ENCODE data around the gene EFNA5.
"Not testable (repeated sequence)": the region's sequence is repeated elsewhere in the genome, so short reads cannot be mapped to it uniquely, and the experiment has no call there.

Gene EFNA5

DNA sequence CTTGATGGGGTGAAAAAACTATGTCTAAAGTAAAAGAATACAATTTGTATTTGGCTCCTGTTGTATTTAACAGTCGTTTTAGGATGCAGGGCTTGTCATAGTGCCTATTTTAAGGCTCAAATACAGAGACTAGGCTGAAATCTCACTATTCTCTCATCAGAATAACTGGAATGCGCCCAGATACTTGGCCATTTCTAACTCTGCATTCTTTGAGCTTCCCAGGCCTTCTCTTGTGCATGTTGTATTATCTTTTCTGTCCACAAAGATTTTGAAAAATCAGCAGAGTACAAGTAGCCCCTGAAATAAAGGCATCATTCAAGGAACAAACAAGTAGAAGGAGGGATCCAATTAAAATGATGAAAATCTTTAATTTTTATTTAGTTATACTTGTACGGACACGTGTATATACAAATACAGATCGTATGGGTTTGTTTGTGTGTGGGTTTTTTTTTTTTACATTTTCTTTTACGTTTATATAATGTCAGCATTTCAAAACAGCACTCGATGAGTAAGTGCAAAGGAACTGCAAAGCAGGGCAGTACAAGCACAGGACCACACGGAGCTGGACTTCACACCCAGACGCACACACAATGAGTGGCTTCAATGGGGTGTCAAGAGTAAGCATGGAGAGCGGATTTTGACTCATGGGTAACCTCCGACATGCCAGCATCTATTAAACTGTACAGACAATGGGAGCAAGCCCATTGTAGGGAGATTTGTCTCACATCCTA, 294.0 kb downstream of the EFNA5 start:
- DNase-seq (ENCODE audit: low read depth in 2 of 3, low spot score in 2 of 3): no peak

DNA sequence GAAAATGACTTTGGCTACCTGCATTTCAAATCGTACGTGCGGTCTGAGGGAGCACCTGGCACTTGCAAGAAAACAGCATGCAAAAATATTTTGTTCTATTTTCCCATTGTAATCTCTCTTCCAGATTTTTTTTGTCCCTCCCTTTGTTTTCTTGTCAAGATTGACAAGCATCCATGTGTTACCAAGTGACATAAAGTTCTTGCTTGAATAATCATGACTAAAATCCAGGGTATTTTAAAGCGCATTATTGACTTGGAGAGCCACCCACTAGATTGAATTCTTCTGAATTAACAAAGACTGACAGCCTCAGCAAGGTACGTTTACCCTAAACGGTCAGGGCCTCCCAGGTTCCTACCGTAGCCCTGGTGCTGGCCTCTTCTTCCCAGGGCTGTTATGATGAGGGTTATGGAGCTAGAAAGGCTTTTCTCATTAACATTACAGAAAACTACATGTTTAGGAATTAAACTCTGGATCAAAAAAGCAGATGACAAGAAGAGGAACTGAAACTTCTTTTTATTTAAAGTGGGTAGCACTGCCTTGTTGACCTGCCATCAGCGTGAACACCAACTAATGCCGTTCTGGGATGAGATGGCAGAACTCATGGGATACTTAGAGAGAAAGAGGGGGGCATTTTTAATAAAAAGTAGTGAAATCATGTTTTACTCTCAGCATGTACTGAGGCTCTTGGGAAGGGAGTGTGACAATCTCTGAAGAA, 297.0 kb downstream of the EFNA5 start:
- DNase-seq (ENCODE audit: low read depth in 2 of 3, low spot score in 2 of 3): no peak

DNA sequence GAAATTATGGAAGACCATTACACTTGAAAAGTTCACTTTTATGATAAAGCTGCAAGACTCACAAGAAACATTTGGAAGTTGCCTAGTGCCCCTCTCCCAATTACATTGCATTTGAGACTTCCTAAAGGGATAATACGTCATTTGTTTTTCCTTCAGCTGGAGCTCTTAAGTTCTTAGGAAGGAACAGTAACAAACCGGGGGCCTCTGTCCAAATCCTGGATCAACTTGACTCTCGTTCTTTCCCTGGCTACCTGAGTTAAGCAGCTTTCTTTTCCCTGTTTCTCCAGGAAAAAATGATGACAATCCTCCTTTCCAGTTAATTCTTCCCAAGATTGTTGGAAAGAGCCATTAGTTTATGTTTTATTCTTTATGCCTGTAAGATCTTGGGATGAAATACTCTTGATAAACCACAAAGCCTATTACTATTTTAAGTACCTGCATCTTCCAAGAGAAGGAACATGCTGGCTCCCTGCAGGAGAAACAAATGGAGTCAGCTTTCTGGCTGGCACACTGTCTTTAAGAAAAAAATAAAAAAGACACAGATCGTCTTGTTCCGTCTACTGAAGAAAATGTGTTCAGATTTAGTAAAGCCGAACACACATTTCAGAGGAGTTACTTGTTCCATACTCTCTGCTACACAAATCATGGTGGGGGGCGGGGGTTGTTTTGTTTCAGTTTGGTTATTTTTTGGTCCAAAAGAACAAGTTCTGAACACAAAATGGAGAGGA, 297.9 kb downstream of the EFNA5 start:
- no peak for DNase-seq (ENCODE audit: low read depth in 2 of 3, low spot score in 2 of 3)

DNA sequence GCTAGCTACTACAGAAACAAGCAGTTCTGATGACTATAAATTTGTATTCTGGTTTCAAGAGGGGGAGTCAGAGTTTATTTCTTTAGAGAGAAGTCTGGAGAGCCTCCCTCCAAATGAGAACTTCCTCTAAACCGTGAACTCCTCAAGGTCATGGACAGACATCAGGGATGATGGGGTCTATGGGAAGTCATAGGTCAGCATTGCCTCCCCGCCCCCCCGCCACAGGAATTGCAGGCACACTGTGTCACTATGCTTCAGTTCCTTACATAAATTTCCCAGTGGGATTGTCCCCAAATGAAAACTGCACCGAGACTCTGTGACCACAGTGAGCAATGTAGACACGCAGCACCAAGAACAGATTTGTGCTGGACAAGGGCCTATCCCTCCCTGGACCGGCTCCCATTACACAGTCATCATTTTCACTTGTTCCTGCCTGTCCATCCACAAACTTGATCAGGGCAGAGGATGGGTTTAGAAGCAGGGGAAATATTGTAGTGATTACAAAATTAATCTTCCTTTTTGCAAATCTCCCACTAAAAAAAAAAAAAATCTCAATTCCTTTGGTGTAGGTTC, 300.3 kb downstream of the EFNA5 start:
- no peak for DNase-seq (ENCODE audit: low read depth in 2 of 3, low spot score in 2 of 3)

DNA sequence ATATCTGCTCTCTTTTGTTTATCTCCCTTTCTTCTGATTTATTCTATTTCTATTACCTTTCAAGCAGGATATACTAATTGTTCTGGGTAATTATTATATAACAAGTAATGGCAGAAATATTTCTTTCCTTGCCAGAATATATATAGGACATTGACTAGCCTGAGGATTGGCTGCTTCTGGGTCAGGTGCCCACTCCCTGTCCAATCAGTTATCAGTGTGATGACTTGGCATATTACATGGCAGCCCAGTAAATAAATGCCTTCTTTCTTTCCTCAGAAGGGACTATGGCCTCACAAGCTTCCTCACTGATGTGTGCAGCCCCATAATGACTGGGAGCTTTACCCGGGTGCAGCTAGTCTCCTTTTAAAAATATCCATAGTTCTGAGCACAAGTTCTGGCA, 301.1 kb downstream of the EFNA5 start:
- DNase-seq (ENCODE audit: low read depth in 2 of 3, low spot score in 2 of 3): no peak

DNA sequence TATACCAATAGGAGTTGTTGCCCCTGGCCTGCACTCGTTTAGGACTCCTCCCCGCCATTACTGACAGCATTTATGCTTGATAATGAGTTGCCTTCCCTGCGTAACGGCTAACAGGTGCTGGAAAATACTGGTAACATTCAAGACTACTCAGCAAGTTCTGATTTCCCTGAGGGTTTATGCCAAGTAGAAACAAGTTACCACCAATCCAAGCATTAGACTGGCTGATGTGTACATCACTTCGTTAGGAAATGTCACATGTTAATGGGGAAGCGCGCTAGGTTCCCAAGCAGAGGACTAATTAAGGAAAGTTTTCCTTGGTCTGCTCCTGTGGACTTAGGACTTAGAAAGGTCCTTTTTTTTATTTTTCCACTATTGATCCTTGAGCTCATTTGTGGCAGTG, 302.1 kb downstream of the EFNA5 start:
- DNase-seq (ENCODE audit: low read depth in 2 of 3, low spot score in 2 of 3): no peak

DNA sequence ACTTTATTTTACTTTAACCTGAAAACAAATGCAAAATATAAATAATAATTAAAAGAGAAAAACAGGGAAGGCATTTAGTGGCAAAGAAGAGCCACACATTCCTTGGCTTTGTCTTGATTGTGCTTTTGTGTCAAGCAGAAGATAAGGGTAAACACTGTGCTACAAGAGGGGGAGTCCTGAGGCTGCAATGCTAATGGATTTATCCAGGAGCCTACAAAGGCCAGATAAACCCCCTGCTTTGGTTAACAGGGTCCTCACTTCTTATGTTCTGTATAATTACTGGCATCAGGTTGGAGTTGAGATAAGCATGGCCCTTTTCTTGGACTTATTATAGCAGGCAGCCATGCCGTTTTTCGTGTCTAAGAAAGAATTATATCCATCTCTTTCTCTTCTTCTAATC, 302.8 kb downstream of the EFNA5 start:
- no peak for DNase-seq (ENCODE audit: low read depth in 2 of 3, low spot score in 2 of 3)

DNA sequence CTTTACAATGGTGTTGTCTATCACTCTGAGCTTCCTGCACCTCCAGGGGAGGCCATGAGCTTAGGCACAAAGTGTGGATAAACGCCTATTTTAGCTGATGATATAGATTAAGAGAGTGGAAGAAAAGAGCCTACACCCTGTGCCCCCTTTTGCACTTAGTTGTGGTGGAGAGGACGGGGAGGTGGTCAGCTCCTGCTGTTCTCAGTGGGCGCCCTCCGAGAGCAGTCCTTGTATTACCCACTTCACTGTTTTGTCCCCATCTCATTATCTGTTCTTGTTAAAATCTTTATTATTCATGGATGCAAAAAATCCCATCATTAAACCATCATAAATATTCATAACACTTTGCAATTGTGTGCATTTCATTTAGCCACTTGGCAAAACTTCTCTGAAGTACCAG, 303.3 kb downstream of the EFNA5 start:
- no peak for DNase-seq (ENCODE audit: low read depth in 2 of 3, low spot score in 2 of 3)

DNA sequence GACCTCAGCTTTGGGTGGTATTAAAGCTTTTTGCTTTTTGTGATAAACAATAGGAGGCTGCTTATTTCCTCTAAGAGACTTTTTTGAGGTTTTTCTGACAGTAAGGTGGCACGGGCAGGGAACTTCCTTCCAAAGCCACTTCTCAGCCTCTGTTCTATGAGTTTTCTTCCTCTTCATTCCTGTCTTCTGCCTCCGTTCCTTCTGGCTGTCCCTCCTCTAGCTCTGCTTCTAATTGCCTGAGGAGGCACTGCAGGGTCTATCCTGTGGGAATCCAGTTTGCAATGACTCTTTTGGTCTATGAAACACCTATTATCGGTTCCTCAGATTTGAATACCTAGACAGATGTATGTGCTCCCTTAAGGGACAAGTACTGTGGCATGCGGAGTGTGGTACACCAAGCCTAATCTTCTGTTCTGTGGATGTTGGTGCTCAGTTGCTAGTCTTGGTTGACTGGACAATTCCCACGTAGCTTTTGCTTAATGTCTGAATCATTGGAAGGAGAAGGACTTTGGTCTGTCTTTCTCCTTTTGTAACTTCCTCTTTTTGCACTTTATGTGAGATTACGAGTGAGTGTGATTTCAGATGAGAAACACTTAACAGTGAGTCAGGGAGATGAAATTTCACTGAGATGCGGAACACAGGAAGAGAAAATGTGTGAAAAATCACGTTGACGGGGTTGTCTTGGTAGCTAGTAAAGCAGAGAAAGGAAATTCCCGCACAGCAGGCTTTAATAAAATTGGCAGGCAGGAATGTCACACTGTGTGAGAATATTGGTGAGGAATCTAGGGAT, 305.2 kb downstream of the EFNA5 start:
- DNase-seq (ENCODE audit: low read depth in 2 of 3, low spot score in 2 of 3): no peak

DNA sequence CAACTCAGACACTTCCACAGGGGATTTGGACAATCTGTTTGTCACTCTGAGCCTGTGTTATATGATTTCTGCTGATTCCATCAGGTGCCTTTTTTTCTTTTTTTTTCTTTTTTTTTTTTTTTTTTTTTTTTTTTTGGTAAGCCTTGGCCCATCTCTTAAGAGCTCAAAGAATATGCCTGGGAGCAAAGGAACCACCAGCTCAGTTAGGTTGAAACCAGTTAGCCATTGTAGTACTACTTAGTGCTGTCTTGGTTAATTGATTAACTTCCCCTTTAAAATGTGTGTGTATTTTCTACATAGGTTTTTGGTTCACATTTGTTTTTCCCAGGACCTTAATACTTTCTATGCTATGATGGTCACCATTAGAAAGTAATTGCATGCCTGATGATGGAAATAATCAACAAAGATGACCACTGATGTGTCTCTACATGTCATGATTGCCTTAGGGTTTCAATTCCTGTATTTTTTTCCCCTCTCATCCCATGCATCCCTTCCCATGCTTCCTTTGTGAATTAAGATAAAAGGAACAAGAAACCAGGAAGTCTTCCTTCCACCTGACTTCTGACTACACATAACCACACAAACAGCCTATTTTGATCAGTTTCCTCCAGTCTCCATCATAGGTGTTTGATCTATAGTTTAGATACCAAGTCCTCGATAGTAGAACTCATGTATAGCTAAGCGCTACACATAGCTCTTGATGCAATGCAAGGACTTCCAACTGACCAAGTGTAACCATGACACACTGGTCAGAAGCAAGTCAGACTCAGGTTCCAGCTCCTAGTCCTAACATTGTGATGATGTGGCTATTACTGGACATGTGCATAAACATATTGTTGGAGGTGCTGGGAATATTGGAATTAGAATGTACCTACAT, 306.1 kb downstream of the EFNA5 start:
- DNase-seq (ENCODE audit: low read depth in 2 of 3, low spot score in 2 of 3): no peak

DNA sequence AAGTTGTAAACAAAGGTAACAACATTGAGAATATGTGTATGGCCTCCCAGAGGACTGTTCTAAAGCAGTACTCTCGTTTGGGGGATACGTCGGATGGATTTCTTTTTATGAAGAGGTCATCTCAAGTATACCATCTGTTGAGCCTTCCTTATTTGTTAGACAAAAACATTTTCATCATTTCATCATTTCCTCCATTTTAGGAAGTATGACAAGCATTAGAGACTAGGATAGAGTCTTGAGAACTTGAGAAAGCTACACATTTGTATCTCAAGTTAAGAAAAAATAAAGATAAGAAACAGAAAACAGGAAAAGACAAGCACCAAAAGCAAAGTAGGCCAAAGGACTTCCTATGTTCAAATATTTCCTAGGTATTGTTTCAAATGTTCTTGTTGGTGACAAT, 307.0 kb downstream of the EFNA5 start:
- no peak for DNase-seq (ENCODE audit: low read depth in 2 of 3, low spot score in 2 of 3)

DNA sequence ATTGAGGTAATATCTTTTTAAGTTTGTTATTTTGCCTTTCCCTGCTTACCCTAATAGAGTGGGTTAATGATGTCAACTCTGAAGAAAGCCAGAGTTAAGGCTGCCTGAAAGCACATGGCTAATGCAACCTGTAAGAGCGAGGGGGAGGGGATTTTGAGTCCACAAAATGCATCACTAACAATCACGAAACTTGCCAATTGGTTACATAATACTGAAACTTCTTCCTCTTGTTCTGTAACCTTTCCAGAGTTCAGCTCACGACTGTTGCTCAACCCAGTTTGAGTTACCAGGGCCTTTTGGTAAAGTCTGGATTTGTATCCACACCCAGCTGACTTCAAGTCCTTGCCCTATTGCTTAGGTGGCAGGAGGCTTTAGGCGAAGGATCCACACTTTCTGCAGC, 308.8 kb downstream of the EFNA5 start:
- DNase-seq (ENCODE audit: low read depth in 2 of 3, low spot score in 2 of 3): no peak

DNA sequence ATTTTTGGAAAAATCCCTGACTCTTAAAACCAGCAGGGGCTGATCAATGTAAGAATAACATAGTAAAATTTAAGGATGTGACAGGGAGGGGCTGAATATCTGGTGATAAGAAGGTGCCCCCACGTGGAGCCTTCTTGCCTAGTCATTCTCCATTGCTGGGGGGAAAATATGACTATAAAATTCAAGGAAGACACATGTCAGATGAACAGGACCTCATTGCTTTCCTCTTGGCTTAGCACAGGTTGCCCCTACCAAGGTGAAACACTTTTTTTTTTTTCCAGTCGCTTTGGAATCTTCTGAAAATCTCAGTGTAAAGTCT, 310.9 kb downstream of the EFNA5 start:
- DNase-seq (ENCODE audit: low read depth in 2 of 3, low spot score in 2 of 3): no peak

DNA sequence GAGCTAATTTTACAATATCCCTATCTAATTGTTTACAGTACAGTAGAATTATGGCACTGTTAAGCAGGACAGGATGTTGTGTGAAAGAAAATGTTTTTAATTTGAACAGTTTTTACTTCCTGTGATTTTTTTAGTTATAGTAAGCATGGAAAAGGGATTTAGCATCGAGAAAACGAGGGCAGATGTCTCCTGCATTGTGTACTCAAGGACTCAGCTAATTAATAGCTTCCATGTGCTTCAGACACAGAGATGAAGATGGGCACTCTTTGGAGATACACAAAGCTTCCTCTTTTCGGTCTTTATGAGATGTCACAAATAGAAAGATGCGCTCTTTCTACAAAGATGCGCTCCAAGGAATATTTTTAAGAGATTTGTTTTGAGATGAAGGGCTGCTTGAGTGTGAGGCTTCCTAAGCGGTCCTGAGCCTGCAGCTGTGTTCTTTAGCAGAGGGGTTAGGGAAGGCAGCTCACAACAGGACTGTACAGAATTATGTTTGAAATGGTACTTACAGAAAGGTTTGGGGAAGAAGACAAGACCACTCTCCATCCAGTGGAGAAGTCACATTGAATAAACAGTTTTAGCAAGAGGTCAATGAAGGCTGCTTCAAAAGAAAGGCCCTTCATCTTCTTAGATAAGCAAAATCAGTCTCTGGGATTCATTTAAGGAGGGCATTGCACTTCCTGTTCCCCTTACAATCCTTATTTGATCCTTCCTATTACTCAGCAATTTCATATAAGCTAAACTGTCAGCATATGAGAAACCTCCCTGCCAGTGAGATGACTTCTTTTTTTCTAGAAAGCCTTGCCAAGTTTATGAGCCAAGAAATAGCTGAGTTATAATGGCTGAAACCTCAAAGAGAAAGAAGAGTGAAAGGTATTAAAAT, 311.5 kb downstream of the EFNA5 start:
- DNase-seq (ENCODE audit: low read depth in 2 of 3, low spot score in 2 of 3): no peak

DNA sequence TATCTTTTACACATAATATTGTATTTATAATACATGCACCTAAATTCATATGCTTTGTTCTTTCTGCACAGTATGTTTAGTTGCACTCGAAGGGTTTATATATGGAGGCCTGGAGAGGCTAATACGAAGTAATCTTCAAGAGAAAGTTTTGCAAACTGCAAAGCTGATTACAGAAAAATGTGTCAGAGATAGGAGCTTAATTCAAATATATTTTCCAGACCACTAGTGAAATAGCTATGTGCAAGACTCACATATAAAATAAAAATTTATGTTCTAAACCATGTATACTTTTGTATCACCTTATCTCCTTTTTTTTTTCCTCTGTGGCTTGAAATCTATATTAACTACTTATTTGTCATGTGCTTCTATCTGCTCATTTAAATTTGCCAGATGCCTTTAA, 313.8 kb downstream of the EFNA5 start:
- DNase-seq (ENCODE audit: low read depth in 2 of 3, low spot score in 2 of 3): no peak

DNA sequence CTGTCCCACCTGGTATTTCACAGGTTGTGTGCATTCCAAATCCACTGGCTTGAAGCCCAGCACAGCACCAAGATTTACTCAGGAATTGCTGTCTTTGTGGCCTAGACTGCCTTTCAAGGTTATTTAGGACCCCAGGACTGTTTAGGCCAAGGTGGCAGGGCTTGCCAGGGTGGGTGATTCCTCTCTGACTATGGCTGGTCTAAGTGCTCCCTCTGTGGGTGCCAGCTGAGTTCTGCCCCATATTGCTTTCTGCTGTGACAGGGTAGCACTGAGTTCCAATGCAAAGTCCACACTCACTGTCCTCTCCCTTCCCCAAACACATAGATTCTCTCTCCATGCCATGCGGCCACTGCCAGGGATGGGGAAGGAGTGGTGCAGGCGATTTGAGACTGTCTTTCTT, 318.2 kb downstream of the EFNA5 start:
- no peak for DNase-seq (ENCODE audit: low read depth in 2 of 3, low spot score in 2 of 3)

DNA sequence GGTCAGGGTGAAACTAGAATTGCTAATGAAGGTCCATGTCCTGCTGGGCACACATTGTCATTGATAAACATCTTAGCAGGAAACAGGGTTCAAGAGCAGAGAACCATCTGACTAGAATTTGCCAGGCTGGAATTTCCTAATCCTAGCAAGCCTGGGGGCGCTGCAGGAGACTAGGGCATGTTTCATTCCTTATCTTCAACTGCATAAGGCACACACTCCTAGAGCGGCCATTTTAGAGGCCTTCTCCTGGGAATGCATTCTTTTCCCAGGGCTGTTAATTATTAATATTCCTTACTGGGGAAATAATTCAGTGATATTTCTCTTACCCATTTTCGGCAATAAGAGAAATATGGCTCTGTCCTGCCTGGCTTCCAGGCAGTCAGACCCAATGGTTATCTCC, 324.2 kb downstream of the EFNA5 start:
- not testable (repeated sequence) for DNase-seq (ENCODE audit: low read depth in 2 of 3, low spot score in 2 of 3)

DNA sequence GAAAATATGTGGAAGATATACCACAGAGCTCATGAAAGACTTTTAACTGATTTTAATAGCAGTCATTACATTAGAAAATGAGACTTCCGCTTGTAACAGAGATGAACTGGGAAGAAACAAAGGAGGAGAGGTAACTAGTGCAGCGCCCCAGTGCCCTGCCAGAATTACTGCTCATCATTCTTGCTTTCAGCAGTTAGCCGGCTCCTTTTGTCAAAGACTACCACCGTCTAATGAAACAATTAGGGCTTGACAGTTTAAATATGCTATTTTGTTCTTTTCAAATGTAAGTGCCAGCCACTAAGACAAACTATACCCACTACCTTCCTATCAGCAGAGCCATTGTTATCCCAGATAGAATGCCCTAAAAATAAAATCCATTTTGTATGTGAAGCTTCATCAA, 328.4 kb downstream of the EFNA5 start:
- DNase-seq (ENCODE audit: low read depth in 2 of 3, low spot score in 2 of 3): no peak

DNA sequence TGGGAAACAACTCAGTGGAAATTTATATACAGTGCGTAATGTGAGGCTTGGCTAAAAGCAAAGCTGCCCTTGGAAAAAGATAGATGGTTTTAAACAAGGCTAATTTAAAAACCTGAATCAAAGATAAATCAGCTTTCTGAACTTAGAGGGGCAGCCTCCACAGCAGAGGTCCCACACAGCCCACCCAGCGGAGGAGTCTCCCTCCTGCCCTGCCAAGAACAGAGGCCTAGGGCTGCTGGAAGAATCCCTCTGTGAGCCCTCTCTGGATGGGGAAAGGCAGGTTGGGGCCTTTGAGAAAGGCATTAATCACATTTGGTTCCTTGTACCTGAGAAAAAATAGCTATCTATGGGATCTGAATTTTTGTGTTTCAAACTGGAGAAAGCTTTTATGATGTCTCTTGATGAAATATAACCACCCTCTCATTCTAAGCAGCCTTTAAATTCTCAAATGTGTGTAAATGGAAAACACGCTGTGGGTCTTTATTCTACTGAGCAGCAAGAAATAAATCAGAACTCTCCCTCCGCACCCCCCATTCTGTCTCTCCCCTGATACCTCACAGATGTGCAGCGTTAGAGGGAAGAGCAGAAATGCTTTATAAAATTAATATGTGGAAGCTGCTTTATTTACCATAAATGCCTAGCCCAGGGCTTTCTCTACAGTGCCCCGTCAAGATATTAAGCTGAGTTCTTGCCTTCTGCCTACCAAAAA, 329.2 kb downstream of the EFNA5 start:
- no peak for DNase-seq (ENCODE audit: low read depth in 2 of 3, low spot score in 2 of 3)
